Gastrocnemius medialis (tissue), 4 donors: ENCODE measurements around the gene TMEM126A. TPM values are rescaled to one million over a fixed set of nuclear protein-coding genes. Genes with fewer than 3 reads are reported as not detected.
"Not testable (repeated sequence)": the region's sequence is repeated elsewhere in the genome, so short reads cannot be mapped to it uniquely, and the experiment has no call there.

ENCODE experiments used
- ATAC-seq, 2 donors: fragments of 150-250 bp; one replicate each; pipeline ENCODE4 v1.9.1; 2016
- DNase-seq, 2 donors: peaks; one replicate each; pipeline ENCODE4 v3.0.0-alpha.2; 2019
- H3K27ac ChIP-seq, 4 donors: fragments of 200-600 bp; sonication (generic); 1 replicate in 1 of 4; 2 replicates in 3 of 4; pipeline ENCODE4 v1.5.1; 2016 to 2018; ENCODE audit warnings: mild to moderate bottlenecking in 2 of 4, moderate library complexity in 1 of 4
- H3K27me3 ChIP-seq, 3 donors: fragments of 200-600 bp; sonication (generic) in 2 of 3; 1 replicate in 1 of 3; 2 replicates in 2 of 3; pipeline versions ENCODE4 v1.5.1 to v1.6.0; 2016 to 2019; ENCODE audit warnings: mild to moderate bottlenecking in 1 of 3, moderate library complexity in 1 of 3
- H3K36me3 ChIP-seq, 2 donors: fragments of 200-600 bp; sonication (generic) in 1 of 2; one replicate each; pipeline ENCODE4 v1.5.1; 2017 to 2018
- H3K4me1 ChIP-seq, 2 donors: fragments of 200-600 bp; sonication (generic) in 1 of 2; one replicate each; pipeline ENCODE4 v1.5.1; 2016 to 2017; ENCODE audit warnings: mild to moderate bottlenecking in 2 of 2
- H3K4me3 ChIP-seq, 4 donors: fragments of 200-600 bp; sonication (generic) in 3 of 4; 1 replicate in 1 of 4; 2 replicates in 3 of 4; pipeline ENCODE4 v1.5.1; 2016 to 2019; ENCODE audit warnings: mild to moderate bottlenecking in 2 of 4
- H3K9me3 ChIP-seq, 3 donors: fragments of 200-600 bp; sonication (generic) in 2 of 3; 1 replicate in 1 of 3; 2 replicates in 2 of 3; pipeline ENCODE4 v1.5.1; 2016 to 2019
- POLR2A ChIP-seq, 2 donors: fragments of 450-650 bp; IDR thresholded peaks; one replicate each; pipeline ENCODE4 v1.6.1; 2017; ENCODE audit warnings: antibody characterized with exemption in 2 of 2, mild to moderate bottlenecking in 2 of 2, moderate library complexity in 2 of 2
- in situ Hi-C, 4 donors: fragments of 200-750 bp; cut with MboI; loops; one replicate each; pipeline versions ENCODE4 v1.15.0 to v1.8.0; 2017; ENCODE audit warnings: low sequenced_read_pairs in 4 of 4
- intact Hi-C: fragments of 100-400 bp; cut with DNase I; formaldehyde crosslinking; loops from one replicate; pipeline ENCODE4 v1.15.1; 2023; ENCODE audit warnings: low total_unique reads
- total RNA-seq, 4 donors: library from RNA; depleted of rRNA; stranded (reverse); fragments of >200 nt; gene quantifications; one replicate each; pipeline versions ENCODE4 v1.1.0 to v1.2.3, GENCODE V29; 2016
- TF ChIP-seq, protein P1 (sequence below), 5 experiments: fragments of 450-650 bp in 3 of 5; fragments of 200-600 bp in 2 of 5; sonication (generic) in 2 of 5; IDR thresholded peaks in 4 of 5; conservative IDR thresholded peaks in 1 of 5; 1 replicate in 4 of 5; 2 replicates in 1 of 5; pipeline ENCODE4 v1.5.1; 2016 to 2019; ENCODE audit warnings: antibody characterized with exemption in 5 of 5, mild to moderate bottlenecking in 3 of 5, moderate library complexity in 3 of 5

The TMEM126A gene
- total RNA-seq, 4 donors from 2014 or later, result 23.9 to 46.8 (median 35.3) TPM

DNA sequence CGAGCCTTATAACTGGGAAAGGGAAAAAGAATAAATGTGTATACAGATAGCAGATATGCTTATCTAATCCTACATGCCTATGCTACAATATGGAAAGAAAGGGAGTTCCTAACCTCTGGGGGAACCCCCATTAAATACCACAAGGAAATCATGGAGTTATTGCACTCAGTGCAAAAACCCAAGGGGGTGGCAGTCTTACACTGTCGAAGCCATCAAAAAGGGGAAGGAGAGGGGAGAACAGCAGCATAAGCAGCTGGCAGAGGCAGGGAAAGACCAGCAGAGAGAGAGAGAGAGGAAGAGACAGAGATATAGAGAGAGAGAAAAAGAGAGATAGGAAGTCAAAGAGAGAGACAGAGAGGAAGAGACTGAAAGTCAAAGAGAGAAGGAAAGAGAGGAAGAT lies 36.1 kb upstream of the TMEM126A start:
- intact Hi-C loops, H3K4me1 ChIP-seq, H3K36me3 ChIP-seq, H3K9me3 ChIP-seq, H3K27me3 ChIP-seq, DNase-seq, ATAC-seq, H3K27ac ChIP-seq, H3K4me3 ChIP-seq: not testable (repeated sequence)
- in situ Hi-C loops, result loop anchor here in 2 of 4 donors (25.0 kb wide), 2 partner anchors 226 to 626 kb away; partner anchors contain the start of gene EED (in 1 of the 2)

DNA sequence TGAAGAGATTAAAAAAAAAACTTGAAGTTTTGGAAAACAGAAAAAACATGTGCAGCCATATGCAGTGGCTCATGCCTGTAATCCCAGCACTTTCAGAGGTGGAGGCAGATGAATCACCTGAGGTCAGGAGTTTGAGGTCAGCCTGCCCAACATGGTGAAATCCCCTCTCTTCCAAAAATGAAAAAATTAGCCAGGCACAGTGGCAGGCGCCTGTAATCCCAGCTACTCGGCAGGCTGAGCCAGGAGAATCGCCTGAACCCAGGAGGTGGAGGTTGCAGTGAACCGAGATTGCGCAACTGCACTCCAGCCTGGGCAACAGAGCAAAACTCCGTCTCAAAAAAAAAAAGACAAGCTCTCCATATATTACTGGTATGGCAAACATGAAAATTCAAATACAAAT lies 28.3 kb upstream of the TMEM126A start:
- H3K27ac ChIP-seq, result no peak overlapping the region
- TF ChIP-seq, protein P1, sequence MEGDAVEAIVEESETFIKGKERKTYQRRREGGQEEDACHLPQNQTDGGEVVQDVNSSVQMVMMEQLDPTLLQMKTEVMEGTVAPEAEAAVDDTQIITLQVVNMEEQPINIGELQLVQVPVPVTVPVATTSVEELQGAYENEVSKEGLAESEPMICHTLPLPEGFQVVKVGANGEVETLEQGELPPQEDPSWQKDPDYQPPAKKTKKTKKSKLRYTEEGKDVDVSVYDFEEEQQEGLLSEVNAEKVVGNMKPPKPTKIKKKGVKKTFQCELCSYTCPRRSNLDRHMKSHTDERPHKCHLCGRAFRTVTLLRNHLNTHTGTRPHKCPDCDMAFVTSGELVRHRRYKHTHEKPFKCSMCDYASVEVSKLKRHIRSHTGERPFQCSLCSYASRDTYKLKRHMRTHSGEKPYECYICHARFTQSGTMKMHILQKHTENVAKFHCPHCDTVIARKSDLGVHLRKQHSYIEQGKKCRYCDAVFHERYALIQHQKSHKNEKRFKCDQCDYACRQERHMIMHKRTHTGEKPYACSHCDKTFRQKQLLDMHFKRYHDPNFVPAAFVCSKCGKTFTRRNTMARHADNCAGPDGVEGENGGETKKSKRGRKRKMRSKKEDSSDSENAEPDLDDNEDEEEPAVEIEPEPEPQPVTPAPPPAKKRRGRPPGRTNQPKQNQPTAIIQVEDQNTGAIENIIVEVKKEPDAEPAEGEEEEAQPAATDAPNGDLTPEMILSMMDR (IDR thresholded peaks at IDR 0.05 in 4 of 5, conservative IDR thresholded peaks at IDR 0.05 in 1 of 5), result no peak
- no peak for TF ChIP-seq POLR2A (IDR thresholded peaks at IDR 0.05)
- no peak overlapping the region for H3K4me3 ChIP-seq
- H3K4me1 ChIP-seq, result peaks cover 10 to 12% of the 10 kb centered on the region in 2 donors
- intact Hi-C loops (no loop called here), in situ Hi-C loops (loop anchor here in 2 of 4 donors (25.0 kb wide), 2 partner anchors 218 to 618 kb away; partner anchors contain the start of gene EED (in 1 of the 2))
- H3K36me3 ChIP-seq, result no peaks in the 10 kb centered on the region
- no peaks in the 10 kb centered on the region for H3K9me3 ChIP-seq
- DNase-seq (peak in 1 of 2 donors; percentile 39), ATAC-seq (peak in 1 of 2 donors; percentile 30)
- H3K27me3 ChIP-seq, result no peaks in the 10 kb centered on the region

DNA sequence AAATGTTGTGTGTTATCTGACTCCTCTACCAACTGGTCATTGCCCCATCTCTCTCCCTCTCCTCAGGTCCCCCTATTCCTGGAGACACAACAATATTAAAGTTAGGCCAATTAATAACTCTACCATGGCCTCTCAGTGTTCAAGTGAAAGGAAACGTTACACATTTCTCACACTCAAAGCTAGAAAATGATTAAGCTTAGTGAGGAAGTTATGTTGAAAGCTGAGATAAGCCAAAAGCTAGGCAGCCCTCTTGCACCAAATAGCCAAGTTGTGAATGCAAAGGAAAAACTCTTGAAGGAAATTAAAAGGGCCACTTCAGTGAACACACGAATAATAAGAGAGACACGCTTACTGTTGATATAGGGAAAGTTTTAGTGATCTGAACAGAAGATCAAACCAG lies 27.5 kb upstream of the TMEM126A start:
- no peaks in the 10 kb centered on the region for H3K27me3 ChIP-seq
- no peaks in the 10 kb centered on the region for H3K36me3 ChIP-seq
- H3K4me1 ChIP-seq, result peaks cover 13 to 18% of the 10 kb centered on the region in 2 donors
- in situ Hi-C loops, result loop anchor here in 2 of 4 donors (25.0 kb wide), 2 partner anchors 217 to 617 kb away; partner anchors contain the start of gene EED (in 1 of the 2)
- DNase-seq (no peak), ATAC-seq (no peak)
- TF ChIP-seq, protein P1 (IDR thresholded peaks at IDR 0.05 in 4 of 5, conservative IDR thresholded peaks at IDR 0.05 in 1 of 5), result no peak
- TF ChIP-seq POLR2A (IDR thresholded peaks at IDR 0.05), result no peak
- no peaks in the 10 kb centered on the region for H3K9me3 ChIP-seq
- intact Hi-C loops, result no loop called here
- no peak overlapping the region for H3K4me3 ChIP-seq
- H3K27ac ChIP-seq, result no peak overlapping the region

DNA sequence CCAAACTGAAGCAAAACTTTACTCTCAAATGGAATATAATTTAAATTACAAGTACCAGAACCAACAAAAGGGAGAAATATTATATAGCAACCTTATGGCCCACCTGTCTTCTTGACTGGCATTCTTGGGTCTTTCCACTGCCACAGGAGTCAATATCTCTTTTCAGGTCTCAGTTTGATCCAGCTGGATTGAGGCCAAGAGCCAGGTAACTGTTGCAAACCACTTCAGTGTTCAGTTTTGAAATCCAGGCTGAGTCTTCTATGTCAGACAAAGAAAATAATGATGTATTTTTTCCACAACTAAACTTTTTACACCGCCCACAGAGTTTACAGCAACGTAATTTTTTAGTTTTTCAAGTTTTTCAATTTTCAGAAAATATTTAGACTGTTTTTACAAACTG lies 21.3 kb upstream of the TMEM126A start:
- in situ Hi-C loops, result loop anchor here in 1 of 4 donors (25.0 kb wide), 1 partner anchor 436 kb away; the partner anchor contains the start of gene PICALM
- ATAC-seq (no peak), DNase-seq (peak in 1 of 2 donors; percentile 14)
- Histone ChIP-seq H3K27ac (peak overlapping the region; percentile 90 to 98 (median 95)), H3K9me3 (no peaks in the 10 kb centered on the region), H3K4me3 (peak overlapping the region; percentile 69 to 99 (median 86)), H3K4me1 (peaks cover 28 to 33% of the 10 kb centered on the region in 2 donors), H3K27me3 (no peaks in the 10 kb centered on the region), H3K36me3 (peaks cover 0 to 3% of the 10 kb centered on the region in 2 donors)
- TF ChIP-seq, protein P1 (IDR thresholded peaks at IDR 0.05 in 4 of 5, conservative IDR thresholded peaks at IDR 0.05 in 1 of 5), result no peak
- intact Hi-C loops, result loop anchor here (5.0 kb wide), 1 partner anchor 1046 kb away; the partner anchor contains the start of gene ME3

DNA sequence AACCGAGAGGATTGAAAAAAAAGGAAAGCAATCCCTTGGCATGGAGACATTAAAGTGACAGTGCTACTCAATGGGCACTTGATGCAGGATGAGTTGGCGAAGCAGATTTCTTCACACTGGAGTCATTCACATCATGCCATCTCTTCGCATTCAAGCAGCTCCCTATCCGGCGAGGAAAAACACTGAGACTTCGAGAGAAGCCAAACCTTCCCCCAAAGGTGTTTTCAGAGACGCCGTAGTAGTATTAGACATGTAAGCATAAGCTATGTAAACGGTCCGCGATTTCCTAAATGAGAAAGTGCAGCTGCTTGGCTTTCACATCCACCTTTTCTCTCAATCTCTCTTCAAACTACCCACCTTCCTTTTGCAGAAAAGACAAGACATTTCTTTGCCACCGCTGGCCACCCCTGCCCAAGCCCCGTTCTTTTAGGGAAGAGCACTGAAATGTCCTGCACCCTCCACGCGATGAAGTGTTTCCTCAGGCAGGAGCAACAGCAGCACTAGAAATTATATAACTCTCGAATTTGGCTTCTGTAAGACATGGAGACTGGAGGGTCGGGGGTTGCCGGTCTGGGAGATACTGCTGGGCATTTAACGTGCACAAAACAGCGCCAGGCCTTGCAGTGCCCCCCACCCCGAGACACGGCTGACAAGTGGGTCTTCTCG lies 20.3 kb upstream of the TMEM126A start, which contains the start of gene DLG2:
Gene DLG2, minus strand, starts transcription at position 13 of the 666 bp plus-strand sequence.
- Histone ChIP-seq H3K9me3 (no peaks in the 10 kb centered on the region), H3K36me3 (peaks cover 0 to 10% of the 10 kb centered on the region in 2 donors), H3K27ac (peak within 1 kb of the TSS; percentile 90 to 98 (median 95)), H3K4me3 (peak within 1 kb of the TSS; percentile 69 to 99 (median 86)), H3K27me3 (no peaks in the 10 kb centered on the region), H3K4me1 (peaks cover 28 to 33% of the 10 kb centered on the region in 2 donors)
- ATAC-seq, result peak; percentile 57 to 62
- in situ Hi-C loops (loop anchor here in 1 of 4 donors (25.0 kb wide), 1 partner anchor 435 kb away; the partner anchor contains the start of gene PICALM), intact Hi-C loops (loop anchor here (1.0 to 5.0 kb wide), 2 partner anchors 675 to 1045 kb away; partner anchors contain the start of genes HIKESHI and ME3)
- DNase-seq, result peak; percentile 24 to 50
- TF ChIP-seq, protein P1 (IDR thresholded peaks at IDR 0.05 in 4 of 5, conservative IDR thresholded peaks at IDR 0.05 in 1 of 5), result no peak
- peak in 1 of 2 donors; percentile 28 for TF ChIP-seq POLR2A (IDR thresholded peaks at IDR 0.05)
